Measurements from ENCODE around the gene DOCK4.
"Not testable (repeated sequence)": the region's sequence is repeated elsewhere in the genome, so short reads cannot be mapped to it uniquely, and the experiment has no call there.

The DOCK4 gene

GRCh38 chr7:111937163-111937562 is 269.0 kb downstream of the DOCK4 start:
- no peak for DNase-seq

- DNase-seq, result no peak
Measured at GRCh38 chr7:111933609-111934008, 272.6 kb downstream of the DOCK4 start.

GRCh38 chr7:111931958-111932357 is 274.2 kb downstream of the DOCK4 start:
- DNase-seq, result no peak

- DNase-seq, result peak in 1 of 2 experiments; percentile 17
Measured at GRCh38 chr7:111931016-111931517, 275.1 kb downstream of the DOCK4 start.

GRCh38 chr7:111929264-111929663 is 276.9 kb downstream of the DOCK4 start:
- no peak for DNase-seq

- no peak for DNase-seq
Measured at GRCh38 chr7:111927353-111928019, 278.7 kb downstream of the DOCK4 start.

GRCh38 chr7:111920329-111920728 is 285.9 kb downstream of the DOCK4 start:
- DNase-seq, result no peak

- no peak for DNase-seq
Measured at GRCh38 chr7:111919631-111920179, 286.5 kb downstream of the DOCK4 start.

GRCh38 chr7:111919164-111919563 is 287.0 kb downstream of the DOCK4 start:
- DNase-seq, result no peak

GRCh38 chr7:111918461-111918860 is 287.7 kb downstream of the DOCK4 start:
- DNase-seq, result no peak

GRCh38 chr7:111917404-111917803 is 288.8 kb downstream of the DOCK4 start:
- DNase-seq, result not testable (repeated sequence)

- DNase-seq, result no peak
Measured at GRCh38 chr7:111914291-111914690, 291.9 kb downstream of the DOCK4 start.

GRCh38 chr7:111911166-111911961 is 294.8 kb downstream of the DOCK4 start:
- no peak for DNase-seq

- no peak for DNase-seq
Measured at GRCh38 chr7:111910656-111911055, 295.5 kb downstream of the DOCK4 start.

GRCh38 chr7:111908673-111909072 is 297.5 kb downstream of the DOCK4 start:
- not testable (repeated sequence) for DNase-seq

GRCh38 chr7:111903797-111904196 is 302.4 kb downstream of the DOCK4 start:
- DNase-seq, result no peak

GRCh38 chr7:111903016-111903415 is 303.2 kb downstream of the DOCK4 start:
- DNase-seq, result no peak

GRCh38 chr7:111900283-111900682 is 305.9 kb downstream of the DOCK4 start:
- no peak for DNase-seq

GRCh38 chr7:111895049-111895448 is 311.1 kb downstream of the DOCK4 start:
- DNase-seq, result no peak

- DNase-seq, result no peak
Measured at GRCh38 chr7:111894518-111894917, 311.7 kb downstream of the DOCK4 start.

- no peak for DNase-seq
Measured at GRCh38 chr7:111893190-111893589, 313.0 kb downstream of the DOCK4 start.

- DNase-seq, result no peak
Measured at GRCh38 chr7:111892588-111892987, 313.6 kb downstream of the DOCK4 start.

GRCh38 chr7:111887734-111888133 is 318.5 kb downstream of the DOCK4 start:
- no peak for DNase-seq

GRCh38 chr7:111886233-111886632 is 320.0 kb downstream of the DOCK4 start:
- no peak for DNase-seq

Measured in NCI-H526 (cell line).